Stimulated activated naive CD8-positive, alpha-beta T cell treated with anti-CD3 and anti-CD28 coated beads, Interleukin-15, Interleukin-2, amounts not matched to agents 100 U/mL and 50 U/mL, for 24 hours (primary cell): ENCODE results near the gene SMG1.
"Not testable (repeated sequence)": the region's sequence is repeated elsewhere in the genome, so short reads cannot be mapped to it uniquely, and the experiment has no call there.

Experiments used
- ATAC-seq: fragments of 150-1000 bp; cut with Tn5 transposase; one replicate; pipeline ENCODE4 v1.10.0; 2021
- DNase-seq: peaks from one replicate; pipeline ENCODE4 v3.0.0; 2021

The SMG1 gene

DNA sequence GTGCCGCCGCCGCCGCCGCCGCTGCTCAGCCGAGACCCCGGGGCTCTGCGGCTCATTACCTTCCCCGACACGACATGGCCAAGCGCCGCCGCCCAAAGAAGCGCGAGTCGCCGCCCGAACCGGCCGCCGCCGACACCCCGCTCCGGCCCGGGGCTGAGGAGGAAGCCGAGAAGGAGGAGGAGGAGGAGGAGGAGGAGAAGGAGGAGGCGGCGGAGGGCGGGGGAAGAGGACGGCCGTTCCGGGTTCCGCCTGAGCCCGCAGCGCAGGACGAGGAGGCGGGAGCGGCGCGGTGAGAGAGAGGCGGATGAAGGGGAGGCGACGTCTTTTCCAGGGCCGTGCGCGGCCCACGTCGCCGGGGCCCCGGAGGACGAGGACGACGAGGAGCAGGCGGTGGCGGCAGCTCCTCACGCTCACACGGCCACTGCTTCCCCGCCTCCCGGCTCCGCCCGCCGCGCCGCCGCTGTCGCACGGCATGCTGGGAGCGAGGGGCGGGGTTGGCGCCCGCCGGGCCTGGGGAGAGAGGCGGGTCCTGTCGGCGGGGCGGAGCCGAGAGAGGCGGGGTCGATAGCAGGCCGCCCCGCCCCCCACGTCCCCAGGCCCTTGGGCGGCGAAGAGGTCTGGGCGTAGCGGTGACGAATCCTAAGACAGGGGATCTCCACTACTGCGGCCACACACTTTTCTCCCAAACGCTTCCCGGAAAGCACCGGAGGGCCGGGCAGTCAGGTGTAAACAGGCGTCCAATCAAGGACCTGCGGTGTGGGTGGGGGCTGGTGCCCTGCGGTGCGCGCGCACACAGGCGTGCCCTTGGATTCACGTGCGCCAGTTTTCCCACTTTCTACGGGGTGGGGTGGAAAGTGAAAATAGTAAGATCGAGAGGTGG is at the start of gene SMG1:
Gene SMG1 (minus strand): TSS at position 423 of the 880 bp plus-strand sequence. CDS start 367 bp downstream, at position 56.
- DNase-seq = peak; percentile 97
- peak; percentile 90 for ATAC-seq

- DNase-seq = no peak
- ATAC-seq = no peak
Observed at GRCh38 chr16:18975109-18975508, 48.9 kb upstream of the SMG1 start.

DNA sequence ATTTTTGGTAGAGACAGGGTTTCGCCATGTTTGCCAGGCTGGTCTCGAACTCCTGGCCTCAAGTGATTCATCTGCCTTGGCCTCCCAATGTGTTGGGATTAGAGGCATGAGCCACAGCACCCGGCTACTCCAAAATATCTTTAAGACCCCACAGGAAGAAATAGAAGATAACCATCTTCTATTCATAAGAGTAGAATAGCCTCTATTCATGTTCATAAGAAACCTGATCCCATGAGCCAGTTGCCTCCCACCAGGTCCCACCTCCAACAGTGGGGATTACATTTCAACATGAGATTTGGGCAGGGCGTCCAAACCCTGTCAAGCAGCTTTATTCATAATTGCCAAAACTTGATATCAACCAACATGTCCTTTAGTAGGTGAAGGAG is 43.6 kb upstream of the SMG1 start:
- ATAC-seq (no peak), DNase-seq (no peak)

- ATAC-seq (peak; percentile 80), DNase-seq (peak; percentile 85)
Observed at GRCh38 chr16:18969050-18969854, 43.0 kb upstream of the SMG1 start.

- ATAC-seq (no peak), DNase-seq (no peak)
Observed at GRCh38 chr16:18966791-18967190, 40.6 kb upstream of the SMG1 start.

GRCh38 chr16:18965555-18965954 is 39.3 kb upstream of the SMG1 start:
- DNase-seq (no peak), ATAC-seq (no peak)

DNA sequence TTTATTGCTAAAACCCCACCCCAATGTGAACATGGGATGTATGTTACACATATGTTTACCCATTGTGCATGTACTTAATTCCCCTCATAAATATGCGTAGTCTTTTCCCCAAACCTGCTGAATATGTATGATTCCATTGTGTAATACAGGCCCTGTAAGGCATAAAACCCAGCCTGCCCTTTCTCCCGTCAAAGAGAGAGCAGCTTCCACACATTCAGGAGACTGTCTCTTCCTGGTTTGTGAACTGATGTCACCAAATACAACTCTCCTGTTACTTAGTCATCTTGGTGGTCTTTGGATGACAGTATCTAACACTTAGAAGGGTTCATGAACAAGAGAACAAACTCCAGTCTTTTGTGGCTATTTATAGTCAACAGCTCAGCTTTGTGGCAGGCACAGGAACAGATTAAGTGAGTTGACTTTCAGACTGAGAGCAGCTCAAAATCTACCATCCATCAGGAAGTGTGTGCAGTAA is 32.9 kb upstream of the SMG1 start:
- ATAC-seq = no peak
- DNase-seq = no peak

DNA sequence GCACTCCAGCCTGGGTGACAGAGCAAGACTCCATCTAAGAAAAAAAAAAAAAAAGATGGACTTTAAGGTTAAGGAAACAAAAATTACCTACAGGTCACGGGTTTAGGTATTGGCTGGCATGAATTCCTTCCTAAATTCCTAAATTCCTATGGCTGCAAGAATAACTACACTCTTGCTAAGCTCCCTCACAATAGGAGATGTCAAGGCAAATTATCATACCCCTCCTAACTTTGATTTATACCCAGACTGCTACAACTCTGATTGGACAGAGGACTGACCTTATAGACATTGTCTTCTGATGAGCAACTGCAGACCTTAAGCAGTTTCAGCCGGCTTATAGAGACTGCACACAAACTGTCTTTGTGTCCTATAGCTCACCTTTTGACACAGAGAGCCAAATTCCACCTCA is 32.4 kb upstream of the SMG1 start:
- DNase-seq (no peak), ATAC-seq (no peak)

GRCh38 chr16:18956658-18957241 is 30.5 kb upstream of the SMG1 start:
- not testable (repeated sequence) for DNase-seq, ATAC-seq

- not testable (repeated sequence) for DNase-seq, ATAC-seq
Observed at GRCh38 chr16:18955874-18956580, 29.8 kb upstream of the SMG1 start.

GRCh38 chr16:18953547-18953946 is 27.3 kb upstream of the SMG1 start:
- ATAC-seq = no peak
- no peak for DNase-seq

- DNase-seq (no peak), ATAC-seq (no peak)
Observed at GRCh38 chr16:18950469-18951185, 24.4 kb upstream of the SMG1 start.

DNA sequence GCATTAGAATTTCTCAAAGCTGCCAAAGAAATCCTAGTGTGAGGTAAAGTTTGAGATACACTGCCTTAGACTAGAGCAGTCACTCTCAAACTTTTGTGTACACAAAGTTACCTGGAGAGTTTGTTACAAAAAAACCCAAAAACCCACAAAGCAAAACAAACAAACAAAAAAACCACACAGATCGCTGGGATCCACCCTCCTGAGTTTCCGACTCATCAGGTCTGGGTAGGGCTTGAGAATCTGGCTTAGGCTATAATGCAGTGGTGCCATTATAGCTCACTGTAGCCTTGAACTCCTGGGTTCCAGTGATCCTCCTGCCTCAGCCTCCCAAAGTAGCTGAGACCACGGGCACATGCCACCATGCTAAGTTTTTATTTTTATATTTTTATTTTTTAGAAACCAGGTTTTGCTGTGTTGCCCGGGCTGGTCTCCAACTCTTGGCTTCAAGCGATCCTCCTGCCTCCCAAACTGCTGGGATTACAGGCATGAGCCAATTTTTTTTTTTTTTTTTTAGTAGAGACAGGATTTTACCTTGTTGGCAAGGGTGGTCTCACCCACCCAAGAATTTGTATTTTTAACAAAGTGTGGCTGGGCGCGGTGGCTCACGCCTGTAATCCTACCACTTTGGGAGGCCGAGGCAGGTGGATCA is 22.3 kb upstream of the SMG1 start:
- ATAC-seq = no peak
- no peak for DNase-seq

GRCh38 chr16:18945233-18945632 is 19.0 kb upstream of the SMG1 start:
- no peak for ATAC-seq
- DNase-seq = no peak

- DNase-seq (no peak), ATAC-seq (no peak)
Observed at GRCh38 chr16:18943414-18943813, 17.2 kb upstream of the SMG1 start.

GRCh38 chr16:18942061-18942460 is 15.9 kb upstream of the SMG1 start:
- no peak for ATAC-seq
- no peak for DNase-seq

GRCh38 chr16:18941471-18941870 is 15.3 kb upstream of the SMG1 start:
- DNase-seq (no peak), ATAC-seq (no peak)

- ATAC-seq (no peak), DNase-seq (no peak)
Observed at GRCh38 chr16:18938986-18939385, 12.8 kb upstream of the SMG1 start.

GRCh38 chr16:18937390-18937789 is 11.2 kb upstream of the SMG1 start:
- ATAC-seq (no peak), DNase-seq (no peak)

- DNase-seq (no peak), ATAC-seq (no peak)
Observed at GRCh38 chr16:18936727-18937340, 10.6 kb upstream of the SMG1 start.
